Uterus (tissue), 2 donors: Measurements from ENCODE around the gene RAB43.

Experiments
- CTCF ChIP-seq, 4 experiments: fragments of 200-600 bp in 2 of 4; fragments of 450-650 bp in 2 of 4; sonication (generic) in 2 of 4; IDR thresholded peaks; one replicate each; pipeline ENCODE4 v1.5.1; 2016 to 2019; ENCODE audit warnings: antibody characterized with exemption in 4 of 4, mild to moderate bottlenecking in 2 of 4, moderate library complexity in 1 of 4
- POLR2A ChIP-seq, 2 donors: fragments of 450-650 bp; IDR thresholded peaks; one replicate each; pipeline ENCODE4 v1.6.1; 2016; ENCODE audit warnings: antibody characterized with exemption in 2 of 2, mild to moderate bottlenecking in 1 of 2, moderate library complexity in 1 of 2

DNA sequence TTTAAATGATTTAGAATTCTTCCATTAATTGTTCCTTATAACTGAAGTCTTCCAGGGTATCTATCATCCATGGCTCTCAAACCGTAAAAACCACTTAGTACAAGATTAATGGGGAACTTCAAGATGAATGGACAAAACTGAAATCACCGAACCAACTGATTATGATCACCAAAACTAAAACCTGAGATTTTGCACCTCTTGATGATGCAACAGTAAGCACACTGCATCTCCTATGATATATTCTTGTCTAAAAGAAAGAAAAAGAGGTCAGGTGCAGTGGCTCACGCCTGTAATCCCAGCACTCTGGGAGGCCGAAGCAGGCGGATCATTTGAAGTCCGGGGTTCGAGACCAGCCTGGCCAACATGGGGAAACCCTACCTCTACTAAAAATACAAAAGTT lies 42.9 kb upstream of the RAB43 start:
- TF ChIP-seq CTCF (IDR thresholded peaks at IDR 0.05) (no peak), POLR2A (IDR thresholded peaks at IDR 0.05) (no peak)
